Heart left ventricle (tissue), 13 donors: ENCODE measurements around the gene ANP32D.

Experiments
- POLR2A ChIP-seq, 2 donors: fragments of 450-650 bp; IDR thresholded peaks; one replicate each; pipeline ENCODE4 v1.6.1; 2017; ENCODE audit warnings: antibody characterized with exemption in 2 of 2, mild to moderate bottlenecking in 2 of 2, moderate library complexity in 2 of 2
- TF ChIP-seq, protein P1 (sequence below), 12 donors: fragments of 200-600 bp; sonication (generic) in 4 of 12; IDR thresholded peaks; one replicate each; pipeline versions ENCODE4 v1.5.0 to v1.8.0; 2018 to 2022; ENCODE audit warnings: antibody characterized with exemption in 12 of 12, mild to moderate bottlenecking in 5 of 12
- donor health status: ischemic (EF 13 %, LVEDD 7.1; RV severe dilation, severe dysfunction).
- donor health status: DM: no; HTN: yes; CAD: no.
- donor health status: DM: no; HTN: no; CAD: no.
- donor health status: ischemic (EF 25% LVEDD 6.9; RV normal size, moderate dysfunction).
- donor health status: ischemic (EF 25% LVEDD 5.7; RV mildly dilated, moderate dysfunction).
- donor health status: ischemic (EF 35%, LVEDD 5.7; RV mildly dilated, moderate dysfunction).
- donor health status: nonischemic (EF 11% LVEDD 7.7; RV severe dilation, severe dysfunction).
- donor health status: DM: yes; HTN: yes; CAD: no.
- donor health status: PGD.
- donor health status: ischemic (EF 29% LVEDD 5.4; RV normal size, mild dysfunction).
- donor health status: nonischemic (EF 23%, LVEDD 6.1; RV moderate dilation, normal function).

DNA sequence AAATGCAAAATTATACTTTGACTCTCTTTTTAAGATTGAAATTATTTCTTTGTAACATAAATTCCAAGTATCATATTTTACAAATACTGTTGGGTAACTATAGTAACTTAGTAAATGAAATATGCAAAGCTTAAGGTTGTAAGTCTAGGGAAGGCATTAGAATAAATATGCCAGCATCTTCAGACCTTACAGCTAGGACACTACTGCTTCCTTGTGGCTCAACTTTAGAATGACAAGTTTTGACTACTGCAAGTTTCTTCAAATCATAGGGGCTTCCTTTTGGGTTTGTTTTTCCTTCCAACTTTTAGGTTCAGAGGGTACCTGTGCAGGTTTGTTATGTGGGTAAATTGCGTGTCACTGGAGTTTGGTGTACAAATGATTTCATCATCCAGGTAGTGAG is 17.7 kb upstream of the ANP32D start:
- TF ChIP-seq, protein P1, sequence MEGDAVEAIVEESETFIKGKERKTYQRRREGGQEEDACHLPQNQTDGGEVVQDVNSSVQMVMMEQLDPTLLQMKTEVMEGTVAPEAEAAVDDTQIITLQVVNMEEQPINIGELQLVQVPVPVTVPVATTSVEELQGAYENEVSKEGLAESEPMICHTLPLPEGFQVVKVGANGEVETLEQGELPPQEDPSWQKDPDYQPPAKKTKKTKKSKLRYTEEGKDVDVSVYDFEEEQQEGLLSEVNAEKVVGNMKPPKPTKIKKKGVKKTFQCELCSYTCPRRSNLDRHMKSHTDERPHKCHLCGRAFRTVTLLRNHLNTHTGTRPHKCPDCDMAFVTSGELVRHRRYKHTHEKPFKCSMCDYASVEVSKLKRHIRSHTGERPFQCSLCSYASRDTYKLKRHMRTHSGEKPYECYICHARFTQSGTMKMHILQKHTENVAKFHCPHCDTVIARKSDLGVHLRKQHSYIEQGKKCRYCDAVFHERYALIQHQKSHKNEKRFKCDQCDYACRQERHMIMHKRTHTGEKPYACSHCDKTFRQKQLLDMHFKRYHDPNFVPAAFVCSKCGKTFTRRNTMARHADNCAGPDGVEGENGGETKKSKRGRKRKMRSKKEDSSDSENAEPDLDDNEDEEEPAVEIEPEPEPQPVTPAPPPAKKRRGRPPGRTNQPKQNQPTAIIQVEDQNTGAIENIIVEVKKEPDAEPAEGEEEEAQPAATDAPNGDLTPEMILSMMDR (IDR thresholded peaks at IDR 0.05), result peak in 11 of 12 donors; percentile 30 to 72 (median 62)
- TF ChIP-seq POLR2A (IDR thresholded peaks at IDR 0.05), result no peak
